ENCODE measurements around the gene GRIA4. TPM values are rescaled to one million over a fixed set of nuclear protein-coding genes. Genes with fewer than 3 reads are reported as not detected.

GRIA4 gene
- total RNA-seq (under 1 TPM in 1 of 5 donors, not detected in 4; 0.09 TPM), total RNA-seq (0 to 0.11 (median 0) reads per million in 29 experiments)
- 0.20 TPM for total RNA-seq (2013)

GRCh38 chr11:105609832-105610781, at the start of gene GRIA4:
Gene GRIA4, plus strand, starts transcription at chr11:105610073. Its CDS starts 925 bp downstream, at chr11:105610998.
- Mint-ChIP-seq H3K4me3 (peak within 1 kb of the TSS; percentile 45 to 55 (median 55)), H3K27me3 (peaks cover 42 to 44% of the 10 kb centered on the region in 2 donors), H3K36me3 (no peaks in the 10 kb centered on the region), H3K27ac (no peak within 1 kb of the TSS), H3K4me1 (peaks cover 11 to 26% (median 24%) of the 10 kb centered on the region in 3 donors), H3K9me3 (peaks cover 0 to 3% (median 0%) of the 10 kb centered on the region in 3 donors)
- no peaks in the 10 kb centered on the region for H3K36me3 ChIP-seq (ENCODE audit: control insufficient read depth in 2 of 2, extremely low read depth in 1 of 2, insufficient read depth in 1 of 2, low read length in 1 of 2)
- peak in 1 of 35 experiments; percentile 1 for DNase-seq
- peak in 2 of 4 experiments; percentile 31 to 33 for ATAC-seq (replicated peaks in 1 of 4)
- CTCF ChIA-PET, result no interaction called here
- no peak within 1 kb of the TSS for H3K27ac ChIP-seq (ENCODE audit: low read length)
- H3K4me3 ChIP-seq (ENCODE audit: control insufficient read depth in 1 of 2, extremely low read depth in 1 of 2, low read length in 1 of 2), result no peak within 1 kb of the TSS
- WGBS (ENCODE audit: insufficient coverage), result 4% methylated on average over 43 of the region's 54 CpGs
- H3K9me3 ChIP-seq, result no peaks in the 10 kb centered on the region
- H3K4me1 ChIP-seq (ENCODE audit: control insufficient read depth in 1 of 2, extremely low read depth in 1 of 2, insufficient read depth in 2 of 2, low read length in 2 of 2), result peaks cover 0 to 13% of the 10 kb centered on the region in 2 experiments
- POLR2A ChIA-PET, result no interaction called here
- peaks cover 4 to 21% of the 10 kb centered on the region in 2 experiments for H3K27me3 ChIP-seq (replicated peaks in 1 of 2; ENCODE audit: control insufficient read depth in 2 of 2, extremely low read depth in 1 of 2, insufficient read depth in 2 of 2, low read length in 1 of 2)

DNA sequence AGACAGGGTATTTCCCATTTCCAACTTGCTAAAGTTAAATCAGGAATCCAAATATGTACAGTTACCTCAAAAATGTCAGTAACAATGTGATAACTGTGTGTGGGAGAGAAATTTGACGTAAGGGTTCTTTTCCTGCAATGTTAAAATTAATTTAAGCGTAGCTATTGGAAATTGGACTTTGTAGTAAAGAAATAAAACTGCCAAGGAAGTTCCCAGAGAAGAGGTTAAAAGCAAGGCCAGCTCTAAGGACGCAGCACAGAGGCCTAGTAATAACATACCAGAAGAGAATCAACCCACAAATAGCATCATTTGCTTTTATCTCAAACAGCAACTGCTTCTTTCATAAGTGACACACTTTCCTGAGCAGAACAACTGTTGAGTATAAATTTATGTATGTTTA, 36.8 kb upstream of the GRIA4 start:
- no peak overlapping the region for H3K27ac ChIP-seq (ENCODE audit: low read length)
- Mint-ChIP-seq H3K36me3 (no peaks in the 10 kb centered on the region), H3K9me3 (no peaks in the 10 kb centered on the region), H3K4me1 (no peaks in the 10 kb centered on the region), H3K27ac (no peak overlapping the region), H3K4me3 (no peak overlapping the region), H3K27me3 (no peaks in the 10 kb centered on the region)
- DNase-seq (no peak), ATAC-seq (replicated peaks in 1 of 4) (no peak)
- ChIA-PET CTCF (no interaction called here), POLR2A (no interaction called here)
- no peaks in the 10 kb centered on the region for H3K9me3 ChIP-seq
- H3K36me3 ChIP-seq (ENCODE audit: control insufficient read depth in 2 of 2, extremely low read depth in 1 of 2, insufficient read depth in 1 of 2, low read length in 1 of 2), result no peaks in the 10 kb centered on the region
- H3K4me1 ChIP-seq (ENCODE audit: control insufficient read depth in 1 of 2, extremely low read depth in 1 of 2, insufficient read depth in 2 of 2, low read length in 2 of 2), result no peaks in the 10 kb centered on the region
- H3K27me3 ChIP-seq (replicated peaks in 1 of 2; ENCODE audit: control insufficient read depth in 2 of 2, extremely low read depth in 1 of 2, insufficient read depth in 2 of 2, low read length in 1 of 2), result no peaks in the 10 kb centered on the region
- no peak overlapping the region for H3K4me3 ChIP-seq (ENCODE audit: control insufficient read depth in 1 of 2, extremely low read depth in 1 of 2, low read length in 1 of 2)
- 60% methylated on average over 1 of the region's 3 CpGs for WGBS (ENCODE audit: insufficient coverage)

DNA sequence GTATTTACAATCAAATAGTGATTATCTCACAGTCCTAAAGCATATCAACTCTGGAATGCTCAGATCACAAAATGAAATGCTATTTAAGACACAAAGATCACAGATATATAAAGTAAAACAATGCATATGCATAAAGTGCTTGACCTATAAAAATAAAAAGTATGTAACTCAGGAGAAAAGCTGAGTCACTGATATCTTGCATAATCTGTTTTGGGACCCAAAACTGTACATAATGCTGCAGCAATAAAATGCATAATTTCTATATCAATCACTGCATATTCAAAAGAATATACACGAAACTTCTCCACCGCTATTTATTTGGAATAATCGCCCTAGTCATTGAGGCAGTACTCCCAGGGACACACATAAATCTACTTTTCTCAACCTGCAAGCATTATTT, 34.9 kb upstream of the GRIA4 start:
- no peak overlapping the region for H3K4me3 Mint-ChIP-seq

DNA sequence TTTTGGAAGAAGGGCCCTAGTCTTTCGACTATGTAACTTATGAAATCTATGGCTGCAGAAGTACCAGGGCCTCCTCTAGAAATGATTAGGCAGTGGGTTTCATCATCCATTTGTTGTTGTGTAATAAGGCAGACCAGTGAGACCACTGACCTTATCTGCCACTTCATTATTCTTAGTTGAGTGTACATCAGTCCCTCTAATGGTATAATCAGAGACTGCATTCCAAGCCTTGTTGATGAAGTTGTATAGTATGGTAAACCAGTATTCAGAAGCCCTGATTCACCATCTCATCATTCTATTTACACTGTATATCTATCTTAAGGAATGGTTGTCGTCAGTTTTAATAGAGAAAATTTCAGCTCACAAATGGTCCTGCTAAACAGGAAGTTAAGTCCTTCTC, 32.2 kb upstream of the GRIA4 start:
- H3K27ac Mint-ChIP-seq, result no peak overlapping the region
- no CpG with 5 or more reads among the region's 2 CpGs for WGBS (ENCODE audit: insufficient coverage)
- H3K36me3 Mint-ChIP-seq, result no peaks in the 10 kb centered on the region
- DNase-seq (no peak), ATAC-seq (replicated peaks in 1 of 4) (no peak)
- no peak overlapping the region for H3K4me3 Mint-ChIP-seq
- no peak overlapping the region for H3K4me3 ChIP-seq (ENCODE audit: control insufficient read depth in 1 of 2, extremely low read depth in 1 of 2, low read length in 1 of 2)
- H3K27me3 Mint-ChIP-seq, result peaks cover 0 to 2% of the 10 kb centered on the region in 2 donors
- ChIA-PET POLR2A (no interaction called here), CTCF (interaction anchor here in 1 of 2 donors (0.5 kb wide), 1 partner anchor 13 kb away, joined by 3 read pairs; no protein-coding TSS in a partner anchor)
- no peaks in the 10 kb centered on the region for H3K9me3 ChIP-seq
- H3K27me3 ChIP-seq (replicated peaks in 1 of 2; ENCODE audit: control insufficient read depth in 2 of 2, extremely low read depth in 1 of 2, insufficient read depth in 2 of 2, low read length in 1 of 2), result no peaks in the 10 kb centered on the region
- H3K36me3 ChIP-seq (ENCODE audit: control insufficient read depth in 2 of 2, extremely low read depth in 1 of 2, insufficient read depth in 1 of 2, low read length in 1 of 2), result no peaks in the 10 kb centered on the region
- no peaks in the 10 kb centered on the region for H3K4me1 ChIP-seq (ENCODE audit: control insufficient read depth in 1 of 2, extremely low read depth in 1 of 2, insufficient read depth in 2 of 2, low read length in 2 of 2)
- no peak overlapping the region for H3K27ac ChIP-seq (ENCODE audit: low read length)
- H3K4me1 Mint-ChIP-seq, result no peaks in the 10 kb centered on the region
- H3K9me3 Mint-ChIP-seq, result no peaks in the 10 kb centered on the region

More for the DNA sequence above, 34.9 kb upstream of the GRIA4 start:
- no CpG with 5 or more reads among the region's 3 CpGs for WGBS (ENCODE audit: insufficient coverage)
- Mint-ChIP-seq H3K27ac (no peak overlapping the region), H3K4me1 (no peaks in the 10 kb centered on the region), H3K36me3 (no peaks in the 10 kb centered on the region), H3K27me3 (peaks cover 0 to 2% of the 10 kb centered on the region in 2 donors), H3K9me3 (no peaks in the 10 kb centered on the region)
- no peaks in the 10 kb centered on the region for H3K9me3 ChIP-seq
- no peaks in the 10 kb centered on the region for H3K27me3 ChIP-seq (replicated peaks in 1 of 2; ENCODE audit: control insufficient read depth in 2 of 2, extremely low read depth in 1 of 2, insufficient read depth in 2 of 2, low read length in 1 of 2)
- no peak overlapping the region for H3K4me3 ChIP-seq (ENCODE audit: control insufficient read depth in 1 of 2, extremely low read depth in 1 of 2, low read length in 1 of 2)
- H3K27ac ChIP-seq (ENCODE audit: low read length), result no peak overlapping the region
- no peaks in the 10 kb centered on the region for H3K4me1 ChIP-seq (ENCODE audit: control insufficient read depth in 1 of 2, extremely low read depth in 1 of 2, insufficient read depth in 2 of 2, low read length in 2 of 2)
- DNase-seq, result no peak
- no peak for ATAC-seq (replicated peaks in 1 of 4)
- no peaks in the 10 kb centered on the region for H3K36me3 ChIP-seq (ENCODE audit: control insufficient read depth in 2 of 2, extremely low read depth in 1 of 2, insufficient read depth in 1 of 2, low read length in 1 of 2)
- ChIA-PET POLR2A (interaction anchor here in 1 of 2 donors (0.7 kb wide), 1 partner anchor 965 kb away, joined by 3 read pairs; no protein-coding TSS in a partner anchor), CTCF (no interaction called here)

DNA sequence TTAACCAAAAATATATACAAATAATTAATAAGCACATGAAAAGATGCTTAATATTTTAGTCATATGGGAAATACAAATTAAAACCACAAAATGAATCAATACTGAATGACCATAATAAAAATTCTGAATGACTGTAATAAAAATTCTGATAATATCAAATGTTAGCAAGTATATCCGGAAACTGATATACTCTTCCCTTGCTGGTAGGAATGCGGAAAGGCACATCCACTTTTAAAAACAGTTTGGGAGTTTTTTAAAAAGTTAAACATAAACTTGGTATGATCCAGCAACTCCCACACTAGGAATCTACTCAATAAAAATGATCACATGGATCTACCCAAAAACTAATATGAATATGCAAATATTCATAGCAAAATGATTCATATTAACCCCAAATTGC, 30.8 kb upstream of the GRIA4 start:
- H3K9me3 ChIP-seq, result no peaks in the 10 kb centered on the region
- no CpG with 5 or more reads among the region's 2 CpGs for WGBS (ENCODE audit: insufficient coverage)
- H3K4me3 ChIP-seq (ENCODE audit: control insufficient read depth in 1 of 2, extremely low read depth in 1 of 2, low read length in 1 of 2), result no peak overlapping the region
- H3K27me3 ChIP-seq (replicated peaks in 1 of 2; ENCODE audit: control insufficient read depth in 2 of 2, extremely low read depth in 1 of 2, insufficient read depth in 2 of 2, low read length in 1 of 2), result no peaks in the 10 kb centered on the region
- Mint-ChIP-seq H3K27me3 (peaks cover 0 to 2% of the 10 kb centered on the region in 2 donors), H3K27ac (no peak overlapping the region), H3K36me3 (no peaks in the 10 kb centered on the region), H3K4me1 (no peaks in the 10 kb centered on the region), H3K4me3 (no peak overlapping the region), H3K9me3 (no peaks in the 10 kb centered on the region)
- CTCF ChIA-PET, result no interaction called here
- H3K4me1 ChIP-seq (ENCODE audit: control insufficient read depth in 1 of 2, extremely low read depth in 1 of 2, insufficient read depth in 2 of 2, low read length in 2 of 2), result no peaks in the 10 kb centered on the region
- H3K36me3 ChIP-seq (ENCODE audit: control insufficient read depth in 2 of 2, extremely low read depth in 1 of 2, insufficient read depth in 1 of 2, low read length in 1 of 2), result no peaks in the 10 kb centered on the region
- ATAC-seq (replicated peaks in 1 of 4) (no peak), DNase-seq (no peak)
- H3K27ac ChIP-seq (ENCODE audit: low read length), result no peak overlapping the region
- POLR2A ChIA-PET, result no interaction called here

- H3K9me3 Mint-ChIP-seq, result no peaks in the 10 kb centered on the region
- H3K4me3 ChIP-seq (ENCODE audit: control insufficient read depth in 1 of 2, extremely low read depth in 1 of 2, low read length in 1 of 2), result no peak overlapping the region
- DNase-seq, result no peak
- H3K4me3 Mint-ChIP-seq, result no peak overlapping the region
- WGBS (ENCODE audit: insufficient coverage), result 57% methylated on average over 1 of the region's 4 CpGs
- no peaks in the 10 kb centered on the region for H3K36me3 ChIP-seq (ENCODE audit: control insufficient read depth in 2 of 2, extremely low read depth in 1 of 2, insufficient read depth in 1 of 2, low read length in 1 of 2)
- no peaks in the 10 kb centered on the region for H3K4me1 Mint-ChIP-seq
- H3K4me1 ChIP-seq (ENCODE audit: control insufficient read depth in 1 of 2, extremely low read depth in 1 of 2, insufficient read depth in 2 of 2, low read length in 2 of 2), result no peaks in the 10 kb centered on the region
- peaks cover 0 to 2% of the 10 kb centered on the region in 2 donors for H3K27me3 Mint-ChIP-seq
- ATAC-seq (replicated peaks in 1 of 4), result no peak
- no peaks in the 10 kb centered on the region for H3K9me3 ChIP-seq
- H3K27ac Mint-ChIP-seq, result no peak overlapping the region
- no peak overlapping the region for H3K27ac ChIP-seq (ENCODE audit: low read length)
- no peaks in the 10 kb centered on the region for H3K36me3 Mint-ChIP-seq
- ChIA-PET POLR2A (no interaction called here), CTCF (no interaction called here)
- no peaks in the 10 kb centered on the region for H3K27me3 ChIP-seq (replicated peaks in 1 of 2; ENCODE audit: control insufficient read depth in 2 of 2, extremely low read depth in 1 of 2, insufficient read depth in 2 of 2, low read length in 1 of 2)
These were observed 27.4 kb upstream of the GRIA4 start for GRCh38 chr11:105582497-105582896.
